SK-N-SH (cell line): Measurements from ENCODE around the gene ZNF512B. TPM values are rescaled to one million over a fixed set of nuclear protein-coding genes. Genes with fewer than 3 reads are reported as not detected.

ENCODE experiments used
- CTCF ChIA-PET: fragments of 300-600, 350-600 bp; formaldehyde crosslinking; extraction: SDS; loops from one replicate; lab custom pipeline; 2021; lab: Yijun Ruan, JAX
- POLR2A ChIA-PET: fragments of 350-600 bp; sonication (Branson Sonifier 250); formaldehyde crosslinking; extraction: SDS; loops from one replicate; lab custom pipeline; 2020; ENCODE audit warnings: antibody characterized with exemption, inconsistent platforms; lab: Yijun Ruan, JAX
- DNase-seq: peaks from one replicate; pipeline ENCODE4 v3.0.0; 2012
- H2AFZ ChIP-seq: fragments of 200-600 bp; sonication (generic); 2 replicates; pipeline ENCODE4 v1.8.1; 2016; ENCODE audit warnings: antibody characterized with exemption, mild to moderate bottlenecking, low read depth
- H3F3A ChIP-seq: fragments of 200-600 bp; sonication (generic); replicated peaks from 2 replicates; pipeline ENCODE3; 2016; ENCODE audit warnings: antibody characterized with exemption, mild to moderate bottlenecking; ENCODE audit not compliant: insufficient read depth
- H3K27ac ChIP-seq, 2 experiments: fragments of 200-500 bp in 1 of 2; fragments of 200-600 bp in 1 of 2; sonication (Bioruptor generic) in 1 of 2; sonication (generic), shearing (Covaris generic) in 1 of 2; 2 replicates each; pipeline versions ENCODE4 v1.5.1 to v1.6.1; 2014 to 2016; ENCODE audit warnings: low read depth in 2 of 2, inconsistent platforms in 1 of 2, low read length in 1 of 2, mild to moderate bottlenecking in 1 of 2, mixed read lengths in 1 of 2
- H3K27me3 ChIP-seq: fragments of 200-600 bp; sonication (generic), shearing (Covaris generic); 2 replicates; pipeline ENCODE4 v1.6.1; 2016; ENCODE audit warnings: mixed run types; ENCODE audit not compliant: insufficient read depth
- H3K36me3 ChIP-seq, 2 experiments: fragments of 200-500 bp in 1 of 2; fragments of 200-600 bp in 1 of 2; sonication (Bioruptor generic) in 1 of 2; sonication (generic) in 1 of 2; replicated peaks in 1 of 2; 2 replicates each; pipeline versions ENCODE3 to v1.5.1; 2014 to 2016; ENCODE audit warnings: low read length in 1 of 2, mild to moderate bottlenecking in 1 of 2; ENCODE audit not compliant: insufficient read depth in 2 of 2, control insufficient read depth in 1 of 2
- H3K4me1 ChIP-seq, 2 experiments: fragments of 200-500 bp in 1 of 2; fragments of 200-600 bp in 1 of 2; sonication (Bioruptor generic) in 1 of 2; sonication (generic), shearing (Covaris generic) in 1 of 2; 2 replicates each; pipeline versions ENCODE4 v1.5.1 to v1.6.1; 2014 to 2016; ENCODE audit warnings: low read depth in 1 of 2, low read length in 1 of 2, mixed run types in 1 of 2; ENCODE audit not compliant: insufficient read depth in 2 of 2, control insufficient read depth in 1 of 2
- H3K4me2 ChIP-seq: fragments of 200-600 bp; sonication (generic), shearing (Covaris generic); 2 replicates; pipeline ENCODE4 v1.6.1; 2017; ENCODE audit warnings: mixed run types
- H3K4me3 ChIP-seq, 2 experiments: fragments of 200-500 bp in 1 of 2; fragments of 200-600 bp in 1 of 2; sonication (Bioruptor generic) in 1 of 2; sonication (generic), shearing (Covaris generic) in 1 of 2; 2 replicates each; pipeline versions ENCODE4 v1.5.1 to v1.8.1; 2014 to 2016; ENCODE audit warnings: low read depth in 2 of 2, inconsistent platforms in 1 of 2, low read length in 1 of 2, mild to moderate bottlenecking in 1 of 2, mixed read lengths in 1 of 2, moderate library complexity in 1 of 2
- H3K79me2 ChIP-seq: fragments of 200-600 bp; sonication (generic); 2 replicates; pipeline ENCODE4 v1.8.1; 2017; ENCODE audit warnings: mild to moderate bottlenecking; ENCODE audit not compliant: insufficient read depth
- H3K9ac ChIP-seq: fragments of 200-600 bp; sonication (generic); 2 replicates; pipeline ENCODE4 v1.6.1; 2017; ENCODE audit warnings: mixed run types
- H3K9me2 ChIP-seq: fragments of 200-600 bp; sonication (generic); 2 replicates; pipeline ENCODE4 v1.6.1; 2017; ENCODE audit warnings: mixed run types
- H3K9me3 ChIP-seq: fragments of 200-600 bp; sonication (generic); 2 replicates; pipeline ENCODE4 v1.6.1; 2017; ENCODE audit warnings: mixed run types, mild to moderate bottlenecking, moderate library complexity
- H4K20me1 ChIP-seq: fragments of 200-600 bp; sonication (generic); 2 replicates; pipeline ENCODE4 v1.6.1; 2017; ENCODE audit warnings: mild to moderate bottlenecking, mixed run types; ENCODE audit not compliant: insufficient read depth
- EP300 ChIP-seq, 2 experiments: IDR thresholded peaks; 2 replicates each; pipeline versions ENCODE4 v1.4.0 to v1.6.1; 2012; ENCODE audit warnings: borderline replicate concordance in 1 of 2, low read depth in 1 of 2, low read length in 1 of 2
- EZH2phosphoT487 ChIP-seq: fragments of 200-600 bp; sonication (generic); IDR thresholded peaks from 2 replicates; pipeline ENCODE4 v1.6.1; 2017; ENCODE audit warnings: low read depth, mixed run types, mild to moderate bottlenecking, antibody characterized with exemption, moderate library complexity, borderline replicate concordance
- FOSL2 ChIP-seq: IDR thresholded peaks from 2 replicates; pipeline ENCODE4 v1.4.0; 2012; ENCODE audit warnings: low read depth, mild to moderate bottlenecking, moderate library complexity, borderline replicate concordance
- FOXM1 ChIP-seq: IDR thresholded peaks from 2 replicates; pipeline ENCODE4 v1.4.0; 2012; ENCODE audit warnings: low read depth, mild to moderate bottlenecking
- GABPA ChIP-seq: IDR thresholded peaks from 2 replicates; pipeline ENCODE4 v1.4.0; 2012; ENCODE audit warnings: low read depth, mild to moderate bottlenecking
- GATA2 ChIP-seq: sonication (generic); formaldehyde crosslinking; IDR thresholded peaks from 2 replicates; pipeline ENCODE4 v1.5.0; 2020; ENCODE audit warnings: mild to moderate bottlenecking, missing genetic modification reagents
- IRF3 ChIP-seq: fragments of 150-350 bp; IDR thresholded peaks from 2 replicates; pipeline ENCODE4 v1.6.1; 2016; ENCODE audit warnings: mild to moderate bottlenecking, low read depth, low read length
- MAX ChIP-seq: IDR thresholded peaks from 2 replicates; pipeline ENCODE4 v1.4.0; 2012; ENCODE audit warnings: low read depth
- MEF2A ChIP-seq: IDR thresholded peaks from 2 replicates; pipeline ENCODE4 v1.4.0; 2012; ENCODE audit warnings: low read depth, borderline replicate concordance
- MXI1 ChIP-seq: IDR thresholded peaks from 2 replicates; pipeline ENCODE4 v1.6.1; 2012; ENCODE audit warnings: mild to moderate bottlenecking, low read depth, low read length, improper control_type of control experiment
- POLR2AphosphoS5 ChIP-seq: IDR thresholded peaks from 2 replicates; pipeline ENCODE4 v1.6.1; 2012; ENCODE audit warnings: low read depth, low read length
- REST ChIP-seq: IDR thresholded peaks from 2 replicates; pipeline ENCODE4 v1.6.1; 2012; ENCODE audit warnings: mild to moderate bottlenecking, low read depth, low read length, moderate library complexity
- RXRA ChIP-seq: IDR thresholded peaks from 2 replicates; pipeline ENCODE4 v1.4.0; 2012; ENCODE audit warnings: low read depth, mild to moderate bottlenecking, borderline replicate concordance
- SIN3A ChIP-seq: IDR thresholded peaks from 2 replicates; pipeline ENCODE4 v1.6.1; 2012; ENCODE audit warnings: low read depth, mild to moderate bottlenecking, low read length, moderate library complexity, borderline replicate concordance
- SMC3 ChIP-seq: IDR thresholded peaks from 2 replicates; pipeline ENCODE4 v1.6.1; 2012; ENCODE audit warnings: low read depth, low read length, improper control_type of control experiment
- TCF12 ChIP-seq: IDR thresholded peaks from 2 replicates; pipeline ENCODE4 v1.4.0; 2012
- TEAD4 ChIP-seq: IDR thresholded peaks from 2 replicates; pipeline ENCODE4 v1.4.0; 2012; ENCODE audit warnings: mild to moderate bottlenecking, borderline replicate concordance; ENCODE audit not compliant: insufficient read depth
- USF1 ChIP-seq: IDR thresholded peaks from 2 replicates; pipeline ENCODE4 v1.4.0; 2012; ENCODE audit warnings: low read depth, borderline replicate concordance
- YY1 ChIP-seq: IDR thresholded peaks from 2 replicates; pipeline ENCODE4 v1.4.0; 2012; ENCODE audit warnings: low read depth, mild to moderate bottlenecking
- WGBS: methylation state at CpG from one replicate; pipeline ENCODE4 v1.1.6; 2017; ENCODE audit warnings: low lambda C conversion rate; 5-methylcytosine and 5-hydroxymethylcytosine counted together
- polyA plus RNA-seq, 3 experiments: library from polyadenylated mRNA; depleted of rRNA; stranded (reverse); fragments of >200 nt; gene quantifications; 2 replicates each; pipeline ENCODE4 v1.2.3, GENCODE V29; 2012

The ZNF512B gene
- polyA plus RNA-seq, 1 of the 3 experiments (the other 2 are of a cell fraction), result 11.8 TPM

- H3K4me2 ChIP-seq, result no peak overlapping the region
- 89% methylated on average over 11 of the region's 17 CpGs for WGBS
- H3K9ac ChIP-seq, result no peak overlapping the region
- H3K36me3 ChIP-seq, result peaks cover 0 to 54% of the 10 kb centered on the region in 2 experiments
- no peak overlapping the region for H3K27ac ChIP-seq
- H4K20me1 ChIP-seq, result peaks cover 3% of the 10 kb centered on the region; the same call in 1 of the 2 replicates
- H3K9me2 ChIP-seq, result no peaks in the 10 kb centered on the region
- no peak for TF ChIP-seq MXI1
- TF ChIP-seq IRF3, result no peak
- TF ChIP-seq GATA2 (CRISPR knock-in tag), result no peak
- TF ChIP-seq YY1, result no peak
- no peak for TF ChIP-seq EZH2phosphoT487
- no peak for TF ChIP-seq POLR2AphosphoS5
- no peak overlapping the region for H3K4me3 ChIP-seq
- ChIA-PET POLR2A (no interaction called here), CTCF (interaction anchor here (1.4 to 4.8 kb wide), 2 partner anchors 12 to 15 kb away, joined by 3 to 32 read pairs; no protein-coding TSS in a partner anchor)
- peaks cover 15% of the 10 kb centered on the region for H3K79me2 ChIP-seq
- DNase-seq, result no peak
- H3K9me3 ChIP-seq, result no peaks in the 10 kb centered on the region
- no peak overlapping the region for H2AFZ ChIP-seq
- H3K27me3 ChIP-seq, result no peaks in the 10 kb centered on the region
- H3K4me1 ChIP-seq, result peaks cover 0 to 11% of the 10 kb centered on the region in 2 experiments; a peak in 1 of 4 replicates
- H3F3A ChIP-seq, result peaks cover 8% of the 10 kb centered on the region
Observed at GRCh38 chr20:63959699-63960075, 10.0 kb downstream of the ZNF512B start.

- H3K9me3 ChIP-seq, result no peaks in the 10 kb centered on the region
- H3K9ac ChIP-seq, result no peak overlapping the region
- H4K20me1 ChIP-seq, result peaks cover 9% of the 10 kb centered on the region
- H3K36me3 ChIP-seq, result peaks cover 0 to 49% of the 10 kb centered on the region in 2 experiments
- H3K4me3 ChIP-seq, result no peak overlapping the region
- no peak overlapping the region for H2AFZ ChIP-seq
- ChIA-PET CTCF (interaction anchor here (1.0 to 4.8 kb wide), 4 partner anchors 12 to 49 kb away, joined by 3 to 32 read pairs (median 6); partner anchors contain the start of gene PRPF6), POLR2A (no interaction called here)
- no peak overlapping the region for H3K4me2 ChIP-seq
- H3K79me2 ChIP-seq, result peaks cover 21% of the 10 kb centered on the region
- H3K27ac ChIP-seq, result no peak overlapping the region
- H3K4me1 ChIP-seq, result peaks cover 2 to 17% of the 10 kb centered on the region in 2 experiments; a peak in 1 of 4 replicates
- DNase-seq, result no peak
- 91% methylated on average over 2 of the region's 10 CpGs for WGBS
- H3K9me2 ChIP-seq, result no peaks in the 10 kb centered on the region
- peaks cover 8% of the 10 kb centered on the region for H3F3A ChIP-seq
- no peaks in the 10 kb centered on the region for H3K27me3 ChIP-seq
- no peak for TF ChIP-seq YY1
- TF ChIP-seq MEF2A, result no peak
- TF ChIP-seq GABPA, result no peak
- TF ChIP-seq REST, result no peak
- TF ChIP-seq MAX, result no peak
- no peak for TF ChIP-seq MXI1
- TF ChIP-seq TCF12, result no peak
- TF ChIP-seq SIN3A, result no peak
- no peak for TF ChIP-seq SMC3
- TF ChIP-seq FOXM1, result no peak
- no peak for TF ChIP-seq USF1
- TF ChIP-seq EP300 (IDR thresholded peaks at IDR 0.05; ENCODE audit: borderline replicate concordance in 1 of 2, low read depth in 1 of 2, low read length in 1 of 2), result no peak
- no peak for TF ChIP-seq FOSL2
- TF ChIP-seq RXRA, result no peak
- TF ChIP-seq TEAD4, result no peak
Observed at GRCh38 chr20:63958964-63959698, 10.6 kb downstream of the ZNF512B start.
